ENCODE measurements around the gene LRMDA.

- TF ChIP-seq CTCF (conservative IDR thresholded peaks at IDR 0.05; ENCODE audit: low read length) (no peak), EZH2phosphoT487 (IDR thresholded peaks at IDR 0.05; ENCODE audit: borderline replicate concordance) (no peak)
Observed at GRCh38 chr10:75978213-75978612, 546.8 kb downstream of the LRMDA start.

Data from Loucy (cell line).